ENCODE measurements around the gene CYFIP1. TPM values are rescaled to one million over a fixed set of nuclear protein-coding genes. Genes with fewer than 3 reads are reported as not detected.

Gene CYFIP1
- total RNA-seq, 1 experiment from 2014 or later = 143 TPM

DNA sequence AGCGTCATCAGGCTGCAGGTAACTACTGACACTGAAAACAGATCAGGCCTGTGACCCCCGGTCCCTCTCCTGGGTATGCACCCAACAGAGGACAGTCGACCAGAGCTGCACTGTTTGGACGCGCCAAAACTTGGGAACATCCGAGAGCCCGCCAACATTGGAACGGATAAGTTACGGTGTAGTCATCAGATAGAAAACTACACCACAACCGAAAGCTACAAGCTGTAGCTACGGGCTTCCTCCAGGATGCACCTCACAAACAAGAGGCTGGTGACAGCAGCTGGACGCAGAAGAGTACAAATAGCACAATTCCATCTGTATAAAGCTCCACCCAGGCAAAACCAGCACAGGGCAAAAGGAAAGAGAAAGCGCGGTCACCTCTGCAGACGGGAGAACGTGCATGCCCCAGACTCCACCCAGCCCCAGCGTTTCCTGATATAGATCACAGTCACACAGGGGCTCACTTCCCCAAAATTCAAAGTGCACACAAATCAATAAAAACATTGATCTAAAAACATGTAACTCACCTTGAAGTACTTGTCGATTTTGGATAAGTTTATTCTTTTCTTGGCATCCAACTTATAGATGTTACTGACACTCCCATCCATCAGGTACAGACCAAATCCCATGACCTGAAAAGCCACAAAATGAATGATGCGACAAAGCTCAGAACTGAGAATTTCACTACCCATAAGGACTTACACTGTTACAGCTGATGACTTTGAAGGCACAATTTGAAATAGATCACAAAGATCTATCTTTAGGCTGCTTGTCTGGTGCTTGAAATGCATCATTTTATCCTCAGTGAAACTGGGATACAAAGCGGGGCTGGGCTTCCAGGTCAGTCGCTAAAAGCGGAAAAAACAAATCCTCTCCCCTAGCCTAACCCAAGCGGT lies 43.3 kb downstream of the CYFIP1 start:
- peaks cover 20 to 47% of the 10 kb centered on the region in 2 experiments for H3K36me3 ChIP-seq (ENCODE audit: control insufficient read depth in 1 of 2, insufficient read depth in 2 of 2, low read length in 2 of 2)
- intact Hi-C loops (cut with micrococcal nuclease) = no loop called here
- H3K9me3 ChIP-seq (ENCODE audit: control insufficient read depth in 1 of 2, insufficient read depth in 1 of 2, low read depth in 1 of 2, low read length in 2 of 2) = no peaks in the 10 kb centered on the region
- no peak overlapping the region for H3K27ac ChIP-seq (ENCODE audit: low read depth, low read length)
- TF ChIP-seq, protein P1, sequence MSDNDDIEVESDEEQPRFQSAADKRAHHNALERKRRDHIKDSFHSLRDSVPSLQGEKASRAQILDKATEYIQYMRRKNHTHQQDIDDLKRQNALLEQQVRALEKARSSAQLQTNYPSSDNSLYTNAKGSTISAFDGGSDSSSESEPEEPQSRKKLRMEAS (IDR thresholded peaks at IDR 0.05) = no peak
- H3K27me3 ChIP-seq (ENCODE audit: insufficient read depth, low read length) = no peaks in the 10 kb centered on the region
- CTCF ChIA-PET = no interaction called here
- ATAC-seq (no peak), DNase-seq (ENCODE audit: low read depth, low spot score) (no peak)
- peaks cover 21% of the 10 kb centered on the region; the same call in 1 of the 2 replicates for H3K79me2 ChIP-seq (ENCODE audit: insufficient read depth, low read length)
- H3K4me2 ChIP-seq (ENCODE audit: low read length) = no peak overlapping the region
- H3K9ac ChIP-seq (ENCODE audit: low read length) = no peak overlapping the region
- H3K9me2 ChIP-seq (ENCODE audit: insufficient read depth) = no peaks in the 10 kb centered on the region
- BruUV-seq (replicated peaks) = no TSS peak
- H3K4me3 ChIP-seq (replicated peaks in 1 of 2; ENCODE audit: low read depth in 1 of 2, low read length in 2 of 2) = no peak overlapping the region
- H2AFZ ChIP-seq (ENCODE audit: low read depth, low read length, poor library complexity, severe bottlenecking) = no peak overlapping the region
- POLR2A ChIA-PET = no interaction called here
- RAD21 ChIA-PET (ENCODE audit: low non-redundant PET in 1 of 2, low total read pairs in 2 of 2, uncharacterized antibody in 2 of 2, unreplicated experiment in 2 of 2) = no interaction called here
- H3K4me1 ChIP-seq (ENCODE audit: control insufficient read depth in 1 of 2, insufficient read depth in 2 of 2, low read length in 2 of 2) = no peaks in the 10 kb centered on the region
- H4K20me1 ChIP-seq (ENCODE audit: insufficient read depth) = no peaks in the 10 kb centered on the region

DNA sequence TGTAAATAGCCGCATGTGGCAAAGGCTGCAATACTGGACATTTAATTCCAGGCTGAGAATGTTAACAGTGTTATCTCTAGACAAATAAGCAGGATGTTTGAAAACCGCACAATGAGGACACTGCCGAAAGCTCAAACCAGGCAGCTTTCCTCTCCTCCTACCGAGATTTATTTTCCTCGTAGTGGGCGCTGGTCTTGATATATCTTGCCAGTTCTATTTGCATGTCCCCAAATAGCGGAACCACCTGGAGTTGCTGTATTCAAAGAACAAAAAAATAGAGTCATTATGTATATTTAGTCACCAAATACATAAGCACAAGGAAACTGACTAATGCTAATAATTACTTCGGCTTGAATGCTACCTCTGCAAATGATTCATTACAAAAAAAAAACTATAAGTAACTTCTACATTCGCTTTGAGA lies 46.5 kb downstream of the CYFIP1 start:
- ATAC-seq (no peak), DNase-seq (ENCODE audit: low read depth, low spot score) (no peak)
- CTCF ChIA-PET = no interaction called here
- intact Hi-C loops (cut with micrococcal nuclease) = no loop called here
- BruUV-seq (replicated peaks) = no TSS peak
- Histone ChIP-seq H3K9me3 (ENCODE audit: control insufficient read depth in 1 of 2, insufficient read depth in 1 of 2, low read depth in 1 of 2, low read length in 2 of 2) (no peaks in the 10 kb centered on the region), H3K36me3 (ENCODE audit: control insufficient read depth in 1 of 2, insufficient read depth in 2 of 2, low read length in 2 of 2) (peaks cover 20 to 51% of the 10 kb centered on the region in 2 experiments), H3K27ac (ENCODE audit: low read depth, low read length) (no peak overlapping the region), H3K9ac (ENCODE audit: low read length) (no peak overlapping the region), H3K27me3 (ENCODE audit: insufficient read depth, low read length) (no peaks in the 10 kb centered on the region), H3K4me3 (replicated peaks in 1 of 2; ENCODE audit: low read depth in 1 of 2, low read length in 2 of 2) (no peak overlapping the region), H3K4me1 (ENCODE audit: control insufficient read depth in 1 of 2, insufficient read depth in 2 of 2, low read length in 2 of 2) (no peaks in the 10 kb centered on the region), H3K9me2 (ENCODE audit: insufficient read depth) (no peaks in the 10 kb centered on the region), H3K79me2 (ENCODE audit: insufficient read depth, low read length) (peaks cover 15% of the 10 kb centered on the region; the same call in 1 of the 2 replicates), H4K20me1 (ENCODE audit: insufficient read depth) (no peaks in the 10 kb centered on the region), H3K4me2 (ENCODE audit: low read length) (no peak overlapping the region), H2AFZ (ENCODE audit: low read depth, low read length, poor library complexity, severe bottlenecking) (no peak overlapping the region)
- RAD21 ChIA-PET (ENCODE audit: low non-redundant PET in 1 of 2, low total read pairs in 2 of 2, uncharacterized antibody in 2 of 2, unreplicated experiment in 2 of 2) = no interaction called here
- POLR2A ChIA-PET = no interaction called here
- TF ChIP-seq, protein P1 (IDR thresholded peaks at IDR 0.05) = no peak
- no peak for TF ChIP-seq SP1 (IDR thresholded peaks at IDR 0.05; ENCODE audit: low read depth)
- TF ChIP-seq JUND (IDR thresholded peaks at IDR 0.05) = no peak
- TF ChIP-seq EGR1 (IDR thresholded peaks at IDR 0.05; ENCODE audit: low read depth) = no peak
- no peak for TF ChIP-seq POLR2A (IDR thresholded peaks at IDR 0.05; ENCODE audit: borderline replicate concordance, extremely low read depth, insufficient read depth, insufficient read length)
- TF ChIP-seq, protein P2, sequence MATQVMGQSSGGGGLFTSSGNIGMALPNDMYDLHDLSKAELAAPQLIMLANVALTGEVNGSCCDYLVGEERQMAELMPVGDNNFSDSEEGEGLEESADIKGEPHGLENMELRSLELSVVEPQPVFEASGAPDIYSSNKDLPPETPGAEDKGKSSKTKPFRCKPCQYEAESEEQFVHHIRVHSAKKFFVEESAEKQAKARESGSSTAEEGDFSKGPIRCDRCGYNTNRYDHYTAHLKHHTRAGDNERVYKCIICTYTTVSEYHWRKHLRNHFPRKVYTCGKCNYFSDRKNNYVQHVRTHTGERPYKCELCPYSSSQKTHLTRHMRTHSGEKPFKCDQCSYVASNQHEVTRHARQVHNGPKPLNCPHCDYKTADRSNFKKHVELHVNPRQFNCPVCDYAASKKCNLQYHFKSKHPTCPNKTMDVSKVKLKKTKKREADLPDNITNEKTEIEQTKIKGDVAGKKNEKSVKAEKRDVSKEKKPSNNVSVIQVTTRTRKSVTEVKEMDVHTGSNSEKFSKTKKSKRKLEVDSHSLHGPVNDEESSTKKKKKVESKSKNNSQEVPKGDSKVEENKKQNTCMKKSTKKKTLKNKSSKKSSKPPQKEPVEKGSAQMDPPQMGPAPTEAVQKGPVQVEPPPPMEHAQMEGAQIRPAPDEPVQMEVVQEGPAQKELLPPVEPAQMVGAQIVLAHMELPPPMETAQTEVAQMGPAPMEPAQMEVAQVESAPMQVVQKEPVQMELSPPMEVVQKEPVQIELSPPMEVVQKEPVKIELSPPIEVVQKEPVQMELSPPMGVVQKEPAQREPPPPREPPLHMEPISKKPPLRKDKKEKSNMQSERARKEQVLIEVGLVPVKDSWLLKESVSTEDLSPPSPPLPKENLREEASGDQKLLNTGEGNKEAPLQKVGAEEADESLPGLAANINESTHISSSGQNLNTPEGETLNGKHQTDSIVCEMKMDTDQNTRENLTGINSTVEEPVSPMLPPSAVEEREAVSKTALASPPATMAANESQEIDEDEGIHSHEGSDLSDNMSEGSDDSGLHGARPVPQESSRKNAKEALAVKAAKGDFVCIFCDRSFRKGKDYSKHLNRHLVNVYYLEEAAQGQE (IDR thresholded peaks at IDR 0.05; ENCODE audit: low read depth) = no peak
- no peak for TF ChIP-seq CEBPB (IDR thresholded peaks at IDR 0.05; ENCODE audit: low read depth)
- TF ChIP-seq POLR2AphosphoS5 (IDR thresholded peaks at IDR 0.05; ENCODE audit: low read depth, low read length) = no peak

Data from HCT116 (cell line).